Pons (tissue), 1 donor: ENCODE results near the gene FH.

Experiments
- DNase-seq: peaks from one replicate; pipeline ENCODE4 v3.0.0-alpha.2; 2016; ENCODE audit warnings: low spot score

The FH gene

DNA sequence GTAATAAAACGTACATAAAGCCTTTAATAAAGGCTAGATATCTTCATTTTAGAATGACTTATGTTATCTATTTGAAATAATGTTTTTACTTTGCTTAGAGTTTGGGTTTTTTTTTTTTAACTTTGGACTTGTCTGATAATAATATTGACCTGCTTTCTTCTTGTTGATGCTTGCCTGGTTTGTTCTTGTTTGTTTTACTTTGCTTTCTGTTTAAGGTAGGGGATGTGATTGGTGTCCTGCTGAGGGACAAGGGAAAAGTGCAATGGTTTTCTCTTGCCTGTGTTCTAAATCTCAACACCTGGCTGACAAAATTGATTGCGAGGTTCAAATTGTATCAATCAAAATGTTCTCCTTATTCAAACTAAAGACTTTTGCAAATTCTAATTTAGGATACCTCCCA, 2.2 kb upstream of the FH start:
- no peak for DNase-seq

GRCh38 chr1:241520080-241520465, 518 bp upstream of the FH start:
- DNase-seq, result no peak

GRCh38 chr1:241518476-241519307, 863 bp downstream of the FH start:
- peak; percentile 17 for DNase-seq

DNA sequence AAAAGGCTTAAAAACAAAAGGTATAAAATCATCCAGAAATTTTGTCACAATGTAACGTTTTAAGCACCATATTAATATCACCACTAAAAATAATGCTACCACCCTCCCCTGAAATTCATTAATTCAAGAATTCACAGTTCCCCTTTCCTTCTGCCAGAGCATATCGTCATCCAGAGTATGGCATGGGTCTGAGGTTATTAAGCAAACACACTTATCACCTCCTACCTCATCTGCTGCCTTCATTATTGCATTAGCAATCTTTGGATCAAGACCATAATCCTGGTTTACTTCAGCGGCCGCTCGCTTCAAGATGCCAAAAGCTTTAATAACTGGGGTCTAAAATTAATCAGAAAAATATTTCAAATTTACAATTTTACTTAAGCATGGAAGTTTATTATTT, 6.2 kb downstream of the FH start:
- no peak for DNase-seq

DNA sequence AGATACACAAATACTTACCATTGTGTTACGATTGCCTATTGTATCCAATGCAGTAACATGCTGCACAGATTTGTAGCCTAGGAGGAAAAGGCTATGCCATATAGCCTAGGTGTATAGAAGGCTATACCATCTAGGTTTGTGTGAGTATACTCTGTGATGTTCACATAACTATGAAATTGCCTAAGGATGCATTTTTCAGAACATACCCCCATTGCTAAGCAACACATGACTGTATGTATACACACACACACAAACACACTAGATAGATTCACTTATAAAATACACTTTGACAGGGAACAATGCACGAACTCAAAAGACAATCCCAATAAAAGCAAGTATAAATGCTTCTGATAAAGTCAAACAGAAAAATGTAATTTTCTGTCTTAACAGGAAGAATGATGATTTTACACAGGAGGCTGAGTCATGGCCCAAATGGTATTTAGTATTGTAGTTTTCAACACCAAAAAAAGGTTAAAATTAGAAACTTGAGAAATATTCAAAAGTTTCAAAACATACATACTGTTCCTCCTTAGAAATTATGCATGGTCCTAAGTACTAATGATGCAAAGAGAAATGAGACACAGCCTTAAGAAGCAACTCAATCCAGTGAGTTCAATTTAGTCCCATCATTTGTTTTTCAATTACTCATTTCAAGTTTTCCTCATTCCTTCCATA, 12.2 kb downstream of the FH start:
- no peak for DNase-seq

GRCh38 chr1:241503444-241503843, 16.1 kb downstream of the FH start:
- DNase-seq, result no peak

- DNase-seq, result peak; percentile 70
Observed at GRCh38 chr1:241499910-241500309, 19.6 kb downstream of the FH start.

DNA sequence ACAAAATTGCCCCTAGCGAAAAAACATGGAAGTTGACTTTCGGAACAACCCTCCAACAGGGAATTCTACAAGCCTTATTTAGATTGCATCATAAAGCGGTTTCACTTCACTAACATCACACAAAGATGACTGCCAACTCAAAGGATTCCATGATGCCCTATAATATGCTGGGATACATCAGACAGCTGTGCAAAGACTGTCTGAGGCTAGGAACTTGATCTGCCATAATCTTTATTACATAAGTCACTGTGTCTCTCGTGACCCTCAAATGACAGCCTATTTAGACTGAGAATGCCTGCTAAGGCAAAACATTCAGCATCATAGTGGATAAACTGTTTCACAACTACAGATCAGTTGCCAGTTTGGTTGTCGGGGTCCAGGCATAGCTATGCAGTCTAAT, 23.8 kb downstream of the FH start:
- DNase-seq, result no peak

DNA sequence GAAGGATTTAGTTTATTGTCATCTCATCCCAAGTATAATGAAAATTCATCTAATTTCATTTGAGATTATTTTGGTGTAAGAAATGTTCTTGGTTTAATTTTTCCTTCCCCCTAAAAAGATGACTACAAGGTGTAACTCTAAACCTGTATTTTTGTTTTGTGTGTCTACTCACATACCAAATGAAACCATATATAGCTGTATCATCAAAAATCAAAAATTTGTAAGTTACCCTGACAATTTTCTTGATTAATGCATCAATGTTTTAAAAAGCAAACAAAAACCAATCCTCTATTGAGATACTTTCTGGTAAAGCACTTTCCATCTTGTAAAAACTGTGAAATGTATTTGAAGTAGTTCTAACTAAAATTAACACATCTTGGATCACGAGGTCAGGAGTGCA, 30.8 kb downstream of the FH start:
- DNase-seq, result no peak

- DNase-seq, result no peak
Observed at GRCh38 chr1:241485554-241485992, 34.0 kb downstream of the FH start.

GRCh38 chr1:241485145-241485544, 34.4 kb downstream of the FH start:
- DNase-seq, result no peak

GRCh38 chr1:241482761-241483250, 36.7 kb downstream of the FH start:
- DNase-seq, result no peak

- DNase-seq, result no peak
Observed at GRCh38 chr1:241479294-241479693, 40.3 kb downstream of the FH start.

DNA sequence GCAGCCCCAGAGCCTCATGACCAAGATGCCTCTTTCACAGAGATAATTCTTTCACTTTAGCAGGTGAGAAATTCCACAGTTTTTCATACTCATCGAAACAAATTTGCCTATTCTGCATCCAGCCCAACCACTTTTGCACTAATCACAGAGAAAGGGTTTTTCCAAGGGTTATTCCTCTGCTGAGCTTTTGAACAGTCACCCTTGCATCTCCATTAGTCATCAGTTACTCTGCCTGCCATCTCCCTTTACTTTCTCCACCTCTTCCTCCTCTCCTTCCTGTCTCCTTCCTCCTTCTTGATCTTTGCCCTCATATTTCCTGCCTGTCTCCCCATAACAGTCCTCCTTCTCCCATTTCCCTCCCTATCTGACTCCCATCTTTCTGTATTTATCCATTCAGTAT, 43.9 kb downstream of the FH start:
- no peak for DNase-seq

GRCh38 chr1:241473026-241473425, 46.5 kb downstream of the FH start:
- DNase-seq, result no peak

GRCh38 chr1:241470908-241471590, 48.5 kb downstream of the FH start:
- no peak for DNase-seq

DNA sequence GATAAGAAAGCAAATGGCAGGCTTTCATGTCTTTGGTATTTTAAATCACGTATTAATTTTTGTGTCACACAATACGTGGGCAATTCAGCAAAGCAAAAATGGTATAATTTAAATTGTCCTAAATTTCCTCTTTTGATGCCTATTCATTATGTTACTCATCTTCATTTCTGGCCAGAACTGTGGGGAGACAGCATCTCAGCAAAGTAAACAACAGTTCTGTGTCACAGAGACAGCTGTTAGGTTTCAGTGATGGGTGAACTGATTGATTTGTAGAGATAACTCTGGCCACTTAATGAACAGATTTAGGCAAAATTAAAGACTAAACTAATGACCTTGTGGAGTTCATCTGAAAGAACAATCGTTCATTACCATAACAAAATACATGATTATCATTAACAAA, 49.2 kb downstream of the FH start:
- DNase-seq, result no peak

- DNase-seq, result no peak
Observed at GRCh38 chr1:241465673-241466072, 53.9 kb downstream of the FH start.

DNA sequence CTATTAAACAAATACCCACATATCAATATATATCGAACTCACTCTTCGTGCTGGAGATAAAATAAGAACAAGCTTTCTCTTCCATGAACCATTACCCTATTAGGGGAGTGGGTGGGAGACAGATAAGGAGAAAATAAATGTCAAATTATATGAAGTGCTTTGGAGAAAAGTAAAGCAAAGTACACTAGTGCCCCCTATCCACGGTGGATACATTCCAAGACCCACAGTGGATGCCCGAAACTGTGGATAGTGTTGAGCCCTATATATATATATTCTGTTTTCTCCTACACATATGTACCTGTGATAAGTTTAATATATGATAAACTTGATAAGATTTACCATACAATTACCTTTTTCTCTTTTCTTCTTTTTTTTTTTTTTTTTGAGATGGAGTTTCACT, 54.6 kb downstream of the FH start:
- no peak for DNase-seq

GRCh38 chr1:241462391-241462790, 57.2 kb downstream of the FH start:
- no peak for DNase-seq

DNA sequence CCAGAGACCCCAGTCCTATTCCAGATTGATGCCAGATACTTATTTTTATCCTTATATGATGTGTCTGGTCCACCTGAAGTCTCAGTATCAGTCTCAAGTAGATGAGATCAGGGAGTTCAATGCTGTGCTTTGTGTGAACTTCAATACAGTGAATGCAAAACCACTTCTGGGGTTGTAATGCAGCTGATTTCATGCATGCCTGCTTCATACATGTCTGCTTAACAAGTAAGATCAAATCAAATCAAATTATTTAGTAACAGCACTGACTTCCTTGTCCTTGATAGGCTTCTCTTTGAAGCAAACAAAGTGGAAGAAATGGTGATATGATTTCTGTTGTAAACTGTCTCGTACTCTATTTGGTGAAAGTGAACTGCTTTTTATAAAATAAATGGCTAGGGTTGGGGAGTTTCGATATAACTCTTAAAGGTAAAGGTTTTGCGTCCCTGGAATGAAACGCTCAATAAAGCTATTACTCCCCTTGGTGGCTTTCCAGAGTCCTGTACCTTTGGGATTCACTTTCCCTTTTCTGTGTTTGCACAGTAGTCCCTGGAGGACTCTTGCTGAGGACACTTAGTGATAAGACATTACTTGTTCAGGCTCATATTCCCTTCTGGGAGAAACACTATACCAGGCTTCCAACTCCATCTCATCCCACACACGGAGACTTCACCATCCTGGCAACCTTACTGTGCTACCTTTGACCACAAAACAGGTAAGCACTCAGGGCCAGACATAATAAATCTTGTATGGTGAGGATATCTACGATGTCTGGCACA, 59.3 kb downstream of the FH start:
- no peak for DNase-seq

DNA sequence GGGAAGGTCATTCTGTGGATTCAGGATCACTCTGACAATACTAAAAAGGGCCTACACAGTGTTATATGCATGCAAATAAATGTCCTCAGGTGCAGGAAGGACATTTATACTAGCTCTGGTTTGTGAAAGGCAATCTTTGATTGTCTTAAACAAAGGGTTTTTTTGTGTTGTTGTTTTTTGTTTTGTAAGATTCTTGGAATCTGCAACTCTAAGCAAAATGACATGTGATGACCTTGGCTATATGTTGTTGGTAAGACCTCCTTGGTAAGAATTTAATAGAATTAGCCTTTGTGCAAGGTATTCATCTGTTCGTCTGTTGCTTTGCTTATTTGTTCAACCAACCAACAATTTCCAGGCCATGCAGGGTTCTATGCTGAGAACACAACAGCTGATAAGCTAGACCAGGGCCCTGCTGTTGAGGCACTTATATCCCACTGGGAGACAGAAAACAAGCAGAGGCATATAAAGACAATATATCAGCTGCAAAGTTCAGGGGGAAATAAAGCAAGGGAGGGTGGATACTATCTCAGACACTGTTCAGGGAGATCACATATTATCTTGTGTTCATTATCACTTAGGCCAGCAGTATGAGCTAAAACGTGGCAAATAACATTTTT, 60.3 kb downstream of the FH start:
- DNase-seq, result peak; percentile 50
